Measurements from ENCODE around the gene SPATA24.

DNA sequence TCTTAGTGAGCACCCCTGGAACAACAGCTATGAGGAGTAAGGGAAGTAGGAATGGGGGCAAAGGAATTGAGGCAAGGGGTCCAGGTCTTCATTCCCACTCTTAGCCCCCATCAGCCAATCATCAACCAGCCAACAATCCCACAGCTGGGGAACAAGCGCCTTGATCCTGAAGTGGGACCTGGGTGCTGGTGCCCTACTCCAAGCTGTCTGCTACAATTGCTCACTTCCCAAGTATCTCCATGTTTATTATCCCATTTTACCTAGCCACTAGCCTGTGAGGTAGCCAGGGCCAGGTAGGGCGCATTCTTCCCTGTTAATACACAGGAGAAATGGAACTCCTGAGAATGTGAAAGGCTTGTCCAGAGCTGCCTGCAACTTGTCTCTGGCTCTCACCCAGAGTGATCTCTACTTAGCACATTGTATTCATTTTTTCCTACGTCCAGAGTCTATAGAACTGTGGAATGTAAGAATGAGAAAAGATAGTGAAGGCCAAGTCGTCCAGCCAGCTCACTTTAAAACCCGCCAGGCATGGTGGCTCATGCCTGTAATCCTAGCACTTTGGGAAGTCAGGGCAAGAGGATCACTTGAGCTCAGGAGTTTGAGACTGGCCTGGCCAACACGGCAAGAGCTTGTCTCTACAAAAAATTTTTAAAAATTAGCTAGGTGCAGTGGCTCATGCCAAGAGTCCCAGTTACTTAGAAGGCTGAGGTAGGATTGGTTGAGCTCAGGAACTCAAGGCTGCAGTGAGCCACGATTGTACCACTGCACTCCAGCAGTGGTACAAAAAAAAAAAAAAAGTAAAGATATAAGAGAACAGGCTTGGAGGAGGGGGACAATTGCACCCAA is 41.7 kb upstream of the SPATA24 start:
- TF ChIP-seq, protein P1, sequence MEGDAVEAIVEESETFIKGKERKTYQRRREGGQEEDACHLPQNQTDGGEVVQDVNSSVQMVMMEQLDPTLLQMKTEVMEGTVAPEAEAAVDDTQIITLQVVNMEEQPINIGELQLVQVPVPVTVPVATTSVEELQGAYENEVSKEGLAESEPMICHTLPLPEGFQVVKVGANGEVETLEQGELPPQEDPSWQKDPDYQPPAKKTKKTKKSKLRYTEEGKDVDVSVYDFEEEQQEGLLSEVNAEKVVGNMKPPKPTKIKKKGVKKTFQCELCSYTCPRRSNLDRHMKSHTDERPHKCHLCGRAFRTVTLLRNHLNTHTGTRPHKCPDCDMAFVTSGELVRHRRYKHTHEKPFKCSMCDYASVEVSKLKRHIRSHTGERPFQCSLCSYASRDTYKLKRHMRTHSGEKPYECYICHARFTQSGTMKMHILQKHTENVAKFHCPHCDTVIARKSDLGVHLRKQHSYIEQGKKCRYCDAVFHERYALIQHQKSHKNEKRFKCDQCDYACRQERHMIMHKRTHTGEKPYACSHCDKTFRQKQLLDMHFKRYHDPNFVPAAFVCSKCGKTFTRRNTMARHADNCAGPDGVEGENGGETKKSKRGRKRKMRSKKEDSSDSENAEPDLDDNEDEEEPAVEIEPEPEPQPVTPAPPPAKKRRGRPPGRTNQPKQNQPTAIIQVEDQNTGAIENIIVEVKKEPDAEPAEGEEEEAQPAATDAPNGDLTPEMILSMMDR (IDR thresholded peaks at IDR 0.05), result no peak
- no peak for TF ChIP-seq POLR2A (IDR thresholded peaks at IDR 0.05)
